GM19035 (cell line): Measurements from ENCODE around the gene RNF157.
A peak's percentile ranks its signal among the peaks of the same experiment; 100 is the strongest.

Source experiments
- ATAC-seq: cut with Tn5 transposase; IDR thresholded peaks from one replicate; pipeline ENCODE4 v1.9.1; 2021; ENCODE audit not compliant: unreplicated experiment

The RNF157 gene

DNA sequence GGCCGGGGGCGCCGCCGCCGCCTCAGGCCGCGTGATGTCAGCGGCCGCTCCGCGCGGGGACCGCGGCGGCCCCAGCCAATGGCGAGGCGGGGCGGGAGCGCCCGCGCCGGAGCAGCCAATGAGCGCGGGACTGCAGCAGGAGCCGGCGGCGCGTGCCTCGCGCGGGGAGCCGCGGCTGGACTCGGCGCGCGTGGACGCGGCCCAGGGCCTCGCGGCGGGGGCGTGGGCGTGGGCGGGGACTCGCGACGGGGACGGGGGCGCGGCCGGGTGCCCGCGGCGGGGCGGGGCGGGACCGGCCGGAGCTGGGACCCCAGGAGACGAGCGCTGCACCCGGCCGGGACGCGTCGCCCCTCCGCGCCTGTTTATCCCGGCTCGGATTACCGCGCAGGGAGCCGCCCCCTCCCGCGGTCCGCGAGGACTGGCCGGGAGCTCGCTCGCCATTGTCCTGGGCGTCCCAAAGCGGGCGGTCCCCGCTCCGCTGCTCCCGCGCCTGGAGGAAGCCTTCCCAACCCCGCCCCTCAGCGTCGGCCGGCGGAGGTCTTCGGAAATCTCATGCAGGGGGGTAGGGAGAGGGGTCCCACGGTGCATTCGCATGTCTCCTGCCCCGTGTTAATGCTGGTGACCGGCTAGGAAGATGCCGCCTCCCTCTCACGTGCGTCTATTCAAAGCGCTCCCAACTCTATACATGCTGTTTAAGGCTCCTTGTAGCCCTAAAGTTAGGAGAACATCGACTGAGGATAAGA lies at the start of gene RNF157:
RNF157 (minus strand) TSS at position 33 of the 743 bp plus-strand sequence. CDS start 253 bp downstream, outside the sequence.
- peak; percentile 69 for ATAC-seq

DNA sequence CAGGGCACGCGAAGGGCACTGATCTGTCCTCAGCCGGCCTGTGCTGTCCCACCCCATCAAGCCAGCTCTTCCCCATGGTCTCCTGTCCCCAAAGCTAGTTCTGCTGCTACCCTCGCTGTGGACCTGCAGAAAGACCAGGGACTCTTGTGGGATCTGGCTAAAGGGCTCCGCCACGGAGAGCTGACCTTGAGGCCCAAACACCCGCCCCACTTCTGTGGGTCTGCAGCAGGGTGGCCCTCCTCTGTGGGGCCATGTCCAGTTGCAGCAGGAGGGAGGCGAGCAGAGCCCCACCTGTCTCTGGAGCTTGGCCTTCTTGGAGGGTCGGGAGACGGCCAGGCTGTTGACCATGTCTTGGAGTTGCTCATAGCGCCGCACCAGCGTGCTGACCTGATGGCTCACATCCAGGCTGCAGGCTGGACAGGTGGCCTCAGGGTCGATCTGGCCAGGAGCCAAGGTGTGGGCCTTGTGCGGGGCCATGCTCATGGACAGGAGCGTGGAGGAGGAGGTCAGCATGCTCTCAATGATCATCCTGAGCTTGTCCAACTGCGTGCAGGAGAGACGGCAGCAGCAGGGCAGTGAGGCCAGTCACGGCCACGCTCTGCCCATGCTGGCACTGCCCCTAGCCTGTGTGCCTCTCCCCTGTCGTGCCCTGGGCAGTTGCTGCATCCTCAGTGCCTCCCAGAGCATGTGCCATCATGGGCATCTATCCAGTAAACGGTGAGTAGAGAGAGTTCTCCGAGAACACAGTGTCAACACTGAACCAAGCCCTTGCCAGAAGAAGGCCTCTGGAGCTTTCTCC lies 41.5 kb upstream of the RNF157 start:
- ATAC-seq, result no peak

DNA sequence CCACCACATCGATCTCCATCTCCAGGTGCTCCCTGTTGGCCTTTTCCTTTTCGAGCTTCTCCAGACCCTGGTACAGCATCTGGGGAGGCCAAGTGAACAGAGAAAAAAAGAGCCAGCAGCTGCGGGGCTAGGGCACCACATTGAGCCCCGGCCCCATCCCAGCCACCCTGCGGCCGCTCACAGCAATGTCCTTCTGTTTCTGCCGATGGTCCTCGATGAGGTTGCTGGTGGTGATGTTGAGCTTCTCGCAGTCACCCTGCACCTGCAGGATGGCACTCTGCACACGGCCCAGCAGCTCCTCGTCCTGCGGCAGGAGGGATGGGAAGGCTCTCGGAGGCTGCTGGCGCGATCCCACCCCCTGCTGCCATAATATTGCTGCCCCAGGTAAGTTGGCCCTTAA lies 40.4 kb upstream of the RNF157 start:
- no peak for ATAC-seq

DNA sequence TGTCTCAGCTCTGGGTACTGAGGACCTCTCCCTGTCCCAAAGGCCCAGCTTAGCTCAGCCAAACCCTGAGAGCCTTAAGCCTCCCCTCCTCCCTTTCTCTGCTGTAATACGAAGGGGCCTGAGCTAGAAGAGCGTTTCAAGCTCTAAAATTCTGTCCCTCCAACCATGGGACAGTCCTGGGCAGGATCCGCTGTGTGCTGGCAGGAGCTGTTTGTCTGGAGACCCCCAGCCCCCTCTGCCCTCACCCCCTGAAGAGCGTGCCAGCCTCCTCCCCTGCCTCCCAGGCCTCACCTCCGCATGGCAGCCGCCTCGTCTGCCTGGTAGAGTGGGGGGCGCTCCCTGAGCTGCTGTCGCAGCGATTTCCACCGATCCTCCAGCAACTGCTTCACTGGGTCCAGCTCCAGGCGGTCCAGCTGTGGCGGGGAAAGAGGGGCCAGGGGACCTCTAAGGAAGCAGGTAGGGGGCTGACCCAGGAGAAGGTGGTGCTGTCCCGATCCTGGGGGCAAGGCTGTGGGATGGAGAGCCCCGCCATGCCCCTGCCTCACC lies 39.5 kb upstream of the RNF157 start:
- ATAC-seq, result no peak

DNA sequence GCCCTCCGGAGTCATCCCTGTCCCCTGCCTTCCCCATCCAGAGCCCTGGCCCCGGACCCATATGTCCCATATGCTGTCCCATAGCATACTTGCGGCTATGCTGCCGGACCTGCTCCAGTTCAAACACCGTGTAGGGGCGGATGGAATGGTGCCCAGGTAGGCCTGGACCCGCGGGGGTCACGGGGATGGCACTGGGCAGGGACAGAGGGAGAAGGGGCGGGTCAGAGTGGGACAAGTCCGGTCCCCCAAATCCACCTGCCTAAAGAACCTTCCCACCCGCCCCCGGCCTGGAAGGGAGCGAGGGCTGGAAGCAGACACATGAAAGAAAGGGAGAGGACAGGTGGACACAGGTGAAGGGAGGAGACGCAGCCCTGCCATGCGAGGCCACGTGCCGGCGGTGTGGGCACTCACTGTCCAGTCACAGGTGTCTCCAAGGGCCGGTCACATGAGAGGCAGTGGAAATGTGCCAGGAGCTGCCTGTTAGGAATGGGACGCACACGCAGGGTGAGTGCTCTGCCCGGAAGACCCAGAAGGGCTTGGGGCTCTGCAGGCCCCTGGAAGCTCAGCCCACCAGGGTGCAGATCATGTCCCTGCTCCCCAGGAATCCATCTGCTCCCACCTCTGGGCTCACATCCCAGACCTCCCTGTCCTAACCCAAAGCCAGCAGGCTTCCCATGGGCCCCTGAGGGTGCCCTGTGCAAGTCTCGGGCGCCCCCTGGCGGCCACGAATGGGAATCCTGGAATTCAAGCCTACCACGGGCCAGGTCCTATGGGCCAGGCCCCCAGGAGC lies 38.9 kb upstream of the RNF157 start:
- no peak for ATAC-seq

DNA sequence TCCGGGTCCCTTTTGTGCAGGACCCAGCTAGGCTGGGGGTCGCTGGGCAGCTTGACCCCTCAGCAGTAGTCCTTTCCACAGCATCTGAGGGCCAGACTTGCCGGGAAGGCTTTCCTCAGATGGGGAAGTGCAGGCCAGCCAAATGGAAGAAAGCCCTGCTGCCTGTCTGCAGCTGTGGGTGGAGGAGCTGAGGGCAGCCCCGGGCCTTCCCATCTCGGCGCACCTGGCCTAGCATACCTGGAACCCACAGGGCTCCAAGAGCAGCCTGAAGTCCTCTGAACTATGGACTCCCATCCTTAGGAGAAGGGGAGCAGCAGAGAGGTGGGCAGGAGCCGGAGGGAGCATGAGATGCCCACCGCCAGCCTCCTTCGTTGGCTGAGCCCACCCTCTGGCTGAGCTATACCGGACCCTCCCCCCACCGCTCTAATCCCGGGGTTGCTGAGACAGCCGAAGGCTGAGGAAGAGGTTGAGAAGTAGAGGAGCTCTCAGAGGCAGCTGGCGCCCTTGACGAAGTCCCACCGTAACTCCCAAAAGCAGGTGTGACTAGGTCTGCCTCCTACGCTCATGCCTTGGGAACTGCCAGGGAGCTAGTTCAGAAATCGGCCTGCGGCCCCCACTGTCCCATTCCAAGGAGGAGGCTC lies 38.1 kb upstream of the RNF157 start:
- ATAC-seq, result no peak

DNA sequence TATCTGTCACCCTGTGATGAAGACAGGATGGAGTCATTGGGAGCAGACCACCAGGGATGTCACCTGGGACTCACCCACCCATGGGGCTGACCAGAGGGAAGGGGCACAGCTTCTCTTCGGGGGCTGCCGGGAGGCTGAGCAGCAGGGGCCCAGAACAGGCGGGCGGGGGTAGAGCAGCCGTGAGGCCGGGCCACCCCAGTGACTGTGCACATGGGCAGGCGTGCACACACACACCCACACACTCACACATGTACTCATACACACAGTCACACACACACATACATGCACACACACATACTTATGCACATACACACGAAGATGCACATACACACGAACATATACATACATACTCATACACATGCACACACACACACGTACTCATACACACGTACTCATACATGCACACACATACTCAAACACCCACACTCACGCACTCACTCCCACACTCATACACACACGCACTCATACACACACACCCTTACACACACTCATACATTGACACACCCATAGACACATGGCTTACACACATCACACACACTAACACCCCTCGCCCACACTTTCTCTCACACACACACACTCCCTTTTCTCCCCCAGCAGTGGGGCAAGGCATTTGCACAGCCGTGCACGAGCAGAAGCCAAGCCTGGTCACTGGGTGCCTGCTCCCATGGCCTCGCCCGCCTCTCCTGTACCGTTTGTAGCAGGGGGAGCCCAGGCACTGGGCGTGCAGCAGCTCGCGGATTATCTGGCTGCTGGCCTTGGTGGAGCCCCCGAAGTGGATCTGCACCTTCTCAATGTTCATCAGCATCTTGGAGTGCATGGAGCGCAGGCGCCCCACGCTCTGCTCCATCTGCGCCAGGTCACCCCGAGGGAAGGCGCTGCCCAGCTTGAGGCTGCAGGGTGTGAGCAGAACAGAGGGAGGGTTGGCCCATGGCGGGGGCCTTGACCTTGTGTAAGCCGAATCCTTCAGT lies 37.3 kb upstream of the RNF157 start:
- no peak for ATAC-seq

DNA sequence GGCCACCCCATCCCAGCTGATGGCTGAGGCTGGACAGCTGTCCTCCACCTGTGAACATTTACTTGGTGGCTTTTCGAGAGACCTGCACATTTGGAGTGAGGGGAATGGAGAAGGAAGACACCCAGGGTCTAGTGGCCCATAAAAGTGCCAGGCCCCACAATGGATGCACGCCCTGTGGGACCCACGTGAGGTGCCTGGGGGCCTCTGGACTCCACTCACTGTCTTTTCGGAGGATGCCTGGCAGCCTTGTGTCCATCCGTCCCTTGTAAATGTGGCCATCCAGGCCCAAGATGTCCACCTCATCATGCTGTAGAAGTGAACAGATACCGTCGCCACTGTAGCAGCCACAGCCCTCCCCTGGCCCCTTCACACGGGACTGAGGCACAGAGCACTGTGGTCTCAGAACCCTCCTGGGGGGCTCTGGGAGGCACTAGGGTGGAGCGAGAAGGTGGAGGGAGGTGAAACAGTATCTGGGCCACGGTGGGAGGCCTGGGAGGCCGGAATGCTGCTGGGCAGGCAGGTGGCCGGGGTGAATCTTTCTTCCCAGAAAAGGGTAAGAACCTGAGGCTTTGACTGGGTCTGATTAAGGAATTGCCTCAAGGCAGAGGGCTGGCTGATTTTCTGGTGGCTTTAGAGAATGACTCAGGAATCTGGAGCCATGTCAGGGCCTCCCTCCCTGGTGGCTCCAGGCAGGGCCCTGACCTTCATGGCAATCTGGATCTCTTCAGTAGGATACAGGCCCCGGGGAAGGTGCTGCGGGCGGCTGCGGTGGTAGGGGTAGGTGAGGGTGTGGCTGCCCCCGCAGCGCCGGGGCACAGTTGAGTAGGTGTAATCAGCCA lies 36.4 kb upstream of the RNF157 start:
- no peak for ATAC-seq

DNA sequence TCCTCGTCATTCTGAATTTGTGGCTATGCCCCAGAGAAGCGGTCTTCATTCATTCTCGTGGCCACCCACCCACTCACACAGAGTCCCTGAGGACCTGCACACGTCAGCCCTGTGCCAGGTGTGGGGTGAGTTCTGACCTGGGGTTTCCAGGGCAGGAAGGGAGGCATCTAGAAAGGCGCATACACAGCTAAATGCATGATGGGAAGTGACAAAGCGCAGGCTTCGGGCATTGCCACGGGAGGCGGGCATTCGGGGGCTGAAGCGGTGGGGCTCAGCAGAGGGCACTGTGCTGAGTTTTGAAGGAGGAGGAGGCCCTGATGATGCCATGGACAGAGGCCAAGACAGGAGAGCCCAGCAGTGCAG lies 35.8 kb upstream of the RNF157 start:
- no peak for ATAC-seq

DNA sequence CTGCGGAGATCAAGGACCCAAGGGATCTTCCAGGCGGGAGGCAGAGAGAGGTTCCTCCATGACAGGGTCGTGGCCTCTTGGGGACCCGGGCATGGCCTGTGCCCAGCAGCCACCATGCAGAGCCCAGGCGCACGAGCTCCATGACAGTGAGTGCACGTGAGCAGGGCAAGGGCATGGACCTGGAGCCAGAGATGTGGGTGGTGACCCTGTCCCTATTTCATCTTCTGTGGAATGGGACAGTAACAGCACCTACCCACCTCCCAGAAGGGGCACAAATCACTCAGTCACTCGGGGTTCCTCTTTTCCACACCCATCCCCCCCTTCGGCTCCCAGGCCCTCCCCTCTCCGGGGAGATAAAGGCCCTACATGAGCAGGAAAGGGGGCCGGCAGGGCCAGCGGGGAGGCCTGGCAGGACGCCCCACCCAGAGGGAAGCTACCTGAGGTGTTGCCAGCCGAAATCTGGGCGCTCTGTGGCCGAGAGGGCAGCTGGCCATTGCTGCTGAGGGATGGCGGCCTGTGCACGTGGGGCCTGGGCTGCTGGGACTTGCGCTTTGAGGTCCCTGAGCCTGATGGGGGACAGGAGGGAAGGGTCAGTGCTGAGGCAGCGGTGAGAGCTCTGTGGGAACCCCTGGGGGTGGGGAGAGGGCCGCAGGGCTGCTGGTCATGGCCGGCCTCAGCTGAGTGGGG lies 35.2 kb upstream of the RNF157 start:
- no peak for ATAC-seq

DNA sequence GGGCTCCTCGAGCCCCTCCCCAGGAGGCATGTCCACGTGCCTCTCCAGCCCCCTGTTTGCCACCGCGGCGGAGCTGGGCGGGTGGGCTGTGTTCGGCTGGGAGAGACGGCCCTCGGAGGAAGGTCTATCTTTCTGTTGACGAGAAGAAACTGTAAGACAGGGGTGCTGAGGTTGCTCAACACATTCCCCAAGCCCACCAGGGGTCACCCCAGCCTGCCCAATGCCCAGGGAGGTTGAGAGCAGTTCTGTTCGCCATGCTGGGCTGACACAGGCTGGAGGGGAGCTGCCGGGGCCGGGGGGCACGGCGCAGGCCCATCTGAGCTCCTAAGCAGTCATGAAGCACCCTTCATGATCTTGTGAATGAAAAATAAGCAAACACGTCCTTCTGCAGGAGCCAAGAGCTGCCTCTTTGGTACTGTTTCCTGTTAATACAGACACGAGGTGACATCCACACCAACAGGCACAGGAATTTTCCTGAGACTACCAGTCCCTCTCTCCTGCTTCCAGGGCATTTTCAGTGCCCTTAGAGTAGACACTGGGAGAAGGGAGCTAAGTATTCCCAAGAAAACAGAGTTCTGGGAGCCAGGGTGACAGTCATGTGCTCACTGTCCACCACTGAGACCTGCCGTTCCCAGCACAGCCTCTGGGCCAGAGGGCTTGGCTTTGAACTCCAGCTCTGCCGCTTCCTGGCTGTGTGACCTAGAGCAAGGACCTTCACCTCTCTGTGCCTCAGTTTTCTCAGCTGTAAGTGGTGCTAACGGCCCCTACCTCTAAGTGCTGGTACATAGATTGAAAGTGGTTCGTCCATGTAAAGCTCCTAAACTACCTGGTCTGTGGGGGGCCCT lies 34.0 kb upstream of the RNF157 start:
- no peak for ATAC-seq

DNA sequence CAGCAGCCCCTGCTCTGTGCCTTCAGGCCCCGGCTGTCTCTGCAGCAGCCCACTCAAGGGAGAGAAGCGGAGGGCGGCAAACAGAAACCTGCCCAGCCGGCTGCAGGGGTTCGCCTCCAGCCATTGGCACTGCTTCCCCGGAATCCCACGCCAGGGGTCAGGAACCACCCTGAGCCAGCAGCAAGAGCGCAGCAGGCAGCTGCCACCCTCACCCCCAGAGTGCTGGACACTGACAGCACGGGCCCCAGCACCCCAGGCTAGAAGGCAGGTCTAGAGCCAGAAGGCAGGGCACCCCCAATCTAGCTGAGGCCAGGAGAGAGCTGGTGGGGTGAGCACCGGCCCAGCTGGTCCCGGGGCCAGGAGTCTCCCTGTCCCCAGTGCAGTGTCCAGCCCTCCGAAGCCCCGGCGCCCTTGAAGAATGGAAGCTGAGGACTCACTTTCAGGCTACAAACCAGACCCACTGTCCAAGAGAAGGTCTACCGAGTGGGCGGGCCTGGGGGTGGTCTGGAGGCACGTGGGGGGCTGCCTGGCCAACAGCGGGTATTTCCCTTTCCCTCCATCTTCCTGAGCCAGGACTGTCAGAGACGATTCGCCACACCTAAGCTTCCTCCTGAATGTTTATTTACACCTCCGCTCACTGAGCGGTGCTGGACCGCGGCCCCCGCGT lies 33.3 kb upstream of the RNF157 start:
- ATAC-seq, result no peak

DNA sequence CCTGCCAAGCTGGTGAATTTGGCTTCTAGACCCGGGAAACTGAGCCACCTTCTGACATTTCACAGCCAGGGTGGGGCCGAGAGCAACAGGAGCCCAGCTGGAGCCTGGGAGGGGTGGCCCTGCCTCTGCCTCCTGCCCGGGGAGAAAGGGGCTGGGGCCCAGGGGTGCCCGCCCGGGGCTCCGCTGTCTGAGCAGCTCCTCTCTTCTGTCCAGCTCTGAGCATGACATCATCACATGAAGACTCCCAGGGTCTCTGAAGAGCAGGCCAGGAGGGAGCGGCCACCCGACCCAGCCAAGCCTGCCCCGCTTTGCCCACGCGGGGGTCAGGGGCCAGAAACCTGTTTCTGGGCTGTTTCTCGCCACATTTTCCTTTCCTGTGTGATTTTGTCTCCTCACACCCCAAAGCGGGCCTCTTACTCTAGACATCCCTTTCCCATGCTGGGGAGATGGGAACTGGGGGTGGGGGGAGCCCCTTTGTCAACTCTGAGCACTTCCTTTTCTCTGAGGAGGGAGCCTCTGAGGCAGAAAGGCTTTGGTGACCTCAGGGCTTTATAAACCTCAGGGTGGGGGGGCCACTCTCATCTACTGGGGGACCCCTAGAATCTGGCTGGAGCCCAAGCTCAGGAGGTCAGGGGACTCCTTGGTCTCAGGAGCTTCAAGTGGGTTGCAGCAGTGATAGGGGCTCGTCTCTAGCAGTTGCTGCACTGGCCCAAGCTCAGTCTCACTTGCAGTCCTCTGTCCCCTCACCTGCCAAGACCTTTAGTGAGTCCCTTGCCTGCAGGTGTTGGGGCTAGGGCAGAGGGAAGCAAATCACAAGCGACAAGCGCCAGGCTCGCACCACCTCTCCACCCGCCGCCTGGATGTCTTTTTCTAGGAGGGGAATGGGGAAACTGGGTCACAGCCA lies 32.5 kb upstream of the RNF157 start:
- ATAC-seq, result peak; percentile 16

DNA sequence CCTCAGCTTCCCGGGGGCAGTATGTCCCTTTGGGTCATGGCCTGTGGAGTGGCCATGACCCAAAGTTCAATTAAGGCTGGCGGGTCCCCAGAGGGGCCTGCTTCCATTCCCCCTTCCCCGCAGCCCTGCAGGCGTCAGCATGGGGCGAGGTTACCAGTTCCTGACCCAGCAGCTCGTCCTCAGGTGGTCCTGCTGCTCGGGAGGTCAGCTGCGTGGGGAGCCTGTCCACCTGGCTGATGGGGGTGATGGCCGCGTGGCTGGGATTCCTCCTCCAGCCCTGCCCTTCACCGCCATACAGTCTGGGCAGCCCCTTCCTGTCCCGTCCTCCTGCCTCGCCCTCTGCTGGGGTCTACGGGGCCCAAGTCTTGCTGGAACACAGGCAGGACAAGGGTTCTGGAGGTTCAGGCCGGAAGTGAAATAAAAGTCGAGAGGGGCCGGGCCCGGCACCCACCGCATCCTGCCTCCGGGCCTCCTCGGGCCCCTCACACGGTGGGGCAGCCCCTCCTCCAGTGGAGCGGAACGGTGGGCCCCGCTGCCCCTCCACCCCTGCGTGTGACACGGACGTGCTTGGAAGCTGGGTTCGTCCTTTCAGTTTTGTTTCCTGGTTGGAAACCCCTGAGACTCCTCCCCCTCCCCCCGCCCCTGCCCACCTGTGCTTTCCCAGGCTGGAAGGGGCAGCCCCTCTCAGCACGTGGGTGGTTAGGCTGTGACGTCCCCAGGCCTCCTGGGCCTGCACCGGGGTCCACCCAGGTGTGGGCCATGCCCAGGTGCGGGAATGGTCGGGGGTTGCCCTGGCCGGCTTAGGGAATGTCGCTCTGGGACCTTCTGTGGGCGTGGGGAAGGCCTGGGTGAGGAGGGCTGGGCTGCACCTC lies 31.6 kb upstream of the RNF157 start:
- ATAC-seq, result peak; percentile 47
